Activated CD4-positive, CD25-positive, alpha-beta regulatory T cell treated with anti-CD3 and anti-CD28 coated beads, Interleukin-2, amount 50 U/mL, for 16 hours (primary cell): Measurements from ENCODE around the gene NUDT9.
"Not testable (repeated sequence)": the region's sequence is repeated elsewhere in the genome, so short reads cannot be mapped to it uniquely, and the experiment has no call there.

Experiments
- DNase-seq: peaks from one replicate; pipeline ENCODE4 v3.0.0-alpha.2; 2020; ENCODE audit warnings: low read depth, low spot score

The NUDT9 gene

GRCh38 chr4:87422104-87423052 lies at the start of gene NUDT9:
NUDT9 (plus strand) TSS chr4:87422573; CDS start chr4:87422906, 333 bp downstream.
- DNase-seq, result peak; percentile 75

- no peak for DNase-seq
Measured at GRCh38 chr4:87375719-87376291, 46.6 kb upstream of the NUDT9 start.

GRCh38 chr4:87377816-87378215 lies 44.6 kb upstream of the NUDT9 start:
- DNase-seq, result no peak

GRCh38 chr4:87382116-87382515 lies 40.3 kb upstream of the NUDT9 start:
- DNase-seq, result no peak

GRCh38 chr4:87382931-87383330 lies 39.4 kb upstream of the NUDT9 start:
- DNase-seq, result no peak

GRCh38 chr4:87384466-87385132 lies 37.8 kb upstream of the NUDT9 start:
- DNase-seq, result not testable (repeated sequence)

- DNase-seq, result no peak
Measured at GRCh38 chr4:87387237-87387636, 35.1 kb upstream of the NUDT9 start.

- no peak for DNase-seq
Measured at GRCh38 chr4:87388901-87389300, 33.5 kb upstream of the NUDT9 start.

GRCh38 chr4:87390055-87390454 lies 32.3 kb upstream of the NUDT9 start:
- DNase-seq, result not testable (repeated sequence)

GRCh38 chr4:87390551-87390890 lies 31.9 kb upstream of the NUDT9 start:
- DNase-seq, result no peak

- DNase-seq, result peak; percentile 50
Measured at GRCh38 chr4:87390891-87391575, 31.3 kb upstream of the NUDT9 start, which contains the start of gene HSD17B11. HSD17B11 (minus strand) TSS chr4:87391188; CDS start chr4:87391070, 118 bp downstream.

- DNase-seq, result no peak
Measured at GRCh38 chr4:87391576-87392054, 30.8 kb upstream of the NUDT9 start.

- no peak for DNase-seq
Measured at GRCh38 chr4:87392183-87392582, 30.2 kb upstream of the NUDT9 start.

- not testable (repeated sequence) for DNase-seq
Measured at GRCh38 chr4:87395073-87395472, 27.3 kb upstream of the NUDT9 start.

GRCh38 chr4:87395851-87396250 lies 26.5 kb upstream of the NUDT9 start:
- not testable (repeated sequence) for DNase-seq

- DNase-seq, result no peak
Measured at GRCh38 chr4:87399148-87399547, 23.2 kb upstream of the NUDT9 start.

GRCh38 chr4:87399954-87400353 lies 22.4 kb upstream of the NUDT9 start:
- no peak for DNase-seq

- not testable (repeated sequence) for DNase-seq
Measured at GRCh38 chr4:87403732-87404131, 18.6 kb upstream of the NUDT9 start.

GRCh38 chr4:87405211-87405820 lies 17.1 kb upstream of the NUDT9 start:
- no peak for DNase-seq

GRCh38 chr4:87406462-87406861 lies 15.9 kb upstream of the NUDT9 start:
- no peak for DNase-seq

GRCh38 chr4:87406902-87407301 lies 15.5 kb upstream of the NUDT9 start:
- not testable (repeated sequence) for DNase-seq
